ENCODE measurements around the gene STK24.
A peak's percentile ranks its signal among the peaks of the same experiment; 100 is the strongest.
"Not testable (repeated sequence)": the region's sequence is repeated elsewhere in the genome, so short reads cannot be mapped to it uniquely, and the experiment has no call there.

STK24 gene

GRCh38 chr13:98582947-98583346, 6.0 kb upstream of the STK24 start:
- DNase-seq (ENCODE audit: low spot score) = no peak

- no peak for DNase-seq (ENCODE audit: low spot score)
These were observed 5.2 kb upstream of the STK24 start for GRCh38 chr13:98581971-98582702.

- no peak for DNase-seq (ENCODE audit: low spot score)
These were observed 4.5 kb upstream of the STK24 start for GRCh38 chr13:98581381-98581780.

- no peak for DNase-seq (ENCODE audit: low spot score)
These were observed 3.5 kb upstream of the STK24 start for GRCh38 chr13:98580420-98580819.

GRCh38 chr13:98577836-98578285, 954 bp upstream of the STK24 start:
- DNase-seq (ENCODE audit: low spot score) = no peak

- DNase-seq (ENCODE audit: low spot score) = peak; percentile 49
These were observed 534 bp downstream of the STK24 start for GRCh38 chr13:98576200-98576945.

- DNase-seq (ENCODE audit: low spot score) = no peak
These were observed 1.1 kb downstream of the STK24 start for GRCh38 chr13:98575904-98576199.

- no peak for DNase-seq (ENCODE audit: low spot score)
These were observed 1.7 kb downstream of the STK24 start for GRCh38 chr13:98575009-98575903.

GRCh38 chr13:98571955-98572662, 4.8 kb downstream of the STK24 start:
- no peak for DNase-seq (ENCODE audit: low spot score)

GRCh38 chr13:98570929-98571372, 6.0 kb downstream of the STK24 start:
- DNase-seq (ENCODE audit: low spot score) = peak; percentile 50

GRCh38 chr13:98569494-98570367, 7.2 kb downstream of the STK24 start:
- not testable (repeated sequence) for DNase-seq (ENCODE audit: low spot score)

GRCh38 chr13:98568918-98569317, 8.0 kb downstream of the STK24 start:
- no peak for DNase-seq (ENCODE audit: low spot score)

GRCh38 chr13:98567140-98567539, 9.8 kb downstream of the STK24 start:
- no peak for DNase-seq (ENCODE audit: low spot score)

- DNase-seq (ENCODE audit: low spot score) = no peak
These were observed 11.0 kb downstream of the STK24 start for GRCh38 chr13:98565726-98566565.

- DNase-seq (ENCODE audit: low spot score) = no peak
These were observed 12.7 kb downstream of the STK24 start for GRCh38 chr13:98564204-98564603.

GRCh38 chr13:98563071-98563470, 13.8 kb downstream of the STK24 start:
- peak; percentile 67 for DNase-seq (ENCODE audit: low spot score)

- no peak for DNase-seq (ENCODE audit: low spot score)
These were observed 17.7 kb downstream of the STK24 start for GRCh38 chr13:98559169-98559568.

GRCh38 chr13:98557937-98558792, 18.7 kb downstream of the STK24 start:
- no peak for DNase-seq (ENCODE audit: low spot score)
